ENCODE data around the gene BNIP2. TPM values are rescaled to one million over a fixed set of nuclear protein-coding genes. Genes with fewer than 3 reads are reported as not detected.

Gene BNIP2
- total RNA-seq, 1 experiment from 2014 or later: 53.1 TPM

DNA sequence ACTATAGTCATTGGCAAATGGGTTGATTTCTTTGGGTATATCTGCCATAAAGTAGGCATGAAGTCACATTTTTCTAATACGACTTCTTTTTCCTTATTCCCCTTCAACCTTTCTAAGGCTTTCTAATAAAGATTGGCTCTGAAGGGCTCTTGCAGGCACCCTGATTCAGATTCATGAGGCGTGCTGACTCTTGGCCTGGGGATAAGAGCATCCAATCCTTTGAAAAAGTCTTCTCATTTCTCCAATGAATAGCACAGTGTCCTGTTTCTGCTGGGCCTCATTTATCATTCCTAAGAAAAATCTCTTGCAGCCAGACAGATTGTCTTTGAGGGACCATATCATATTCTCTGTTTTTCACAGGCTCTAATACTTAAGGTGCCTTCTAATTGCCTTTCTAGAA lies 32.3 kb upstream of the BNIP2 start:
- TF ChIP-seq EZH2phosphoT487 (IDR thresholded peaks at IDR 0.05; ENCODE audit: borderline replicate concordance) (no peak), ZFX (IDR thresholded peaks at IDR 0.05) (no peak), YY1 (IDR thresholded peaks at IDR 0.05; ENCODE audit: extremely low read depth, insufficient replicate concordance, low read depth, low read length) (no peak), SRF (IDR thresholded peaks at IDR 0.05; ENCODE audit: low read depth) (no peak), CBX3 (IDR thresholded peaks at IDR 0.05; ENCODE audit: low read depth) (no peak), ZBTB33 (IDR thresholded peaks at IDR 0.05; ENCODE audit: extremely low read depth, insufficient replicate concordance, low read length) (no peak), FOSL1 (IDR thresholded peaks at IDR 0.05; ENCODE audit: low read depth) (no peak), RAD21 (IDR thresholded peaks at IDR 0.05; ENCODE audit: low read depth) (no peak), CTCF (IDR thresholded peaks at IDR 0.05 in 2 of 3, conservative IDR thresholded peaks at IDR 0.05 in 1 of 3; ENCODE audit: borderline replicate concordance in 1 of 3, insufficient read depth in 1 of 3, low read depth in 2 of 3, low read length in 2 of 3) (no peak), ELF1 (IDR thresholded peaks at IDR 0.05; ENCODE audit: borderline replicate concordance, low read depth) (no peak), SIN3A (IDR thresholded peaks at IDR 0.05; ENCODE audit: low read depth) (no peak), EGR1 (IDR thresholded peaks at IDR 0.05; ENCODE audit: low read depth) (no peak), POLR2A (IDR thresholded peaks at IDR 0.05; ENCODE audit: borderline replicate concordance, extremely low read depth, insufficient read depth, insufficient read length) (no peak)
- TF ChIP-seq, protein P1, sequence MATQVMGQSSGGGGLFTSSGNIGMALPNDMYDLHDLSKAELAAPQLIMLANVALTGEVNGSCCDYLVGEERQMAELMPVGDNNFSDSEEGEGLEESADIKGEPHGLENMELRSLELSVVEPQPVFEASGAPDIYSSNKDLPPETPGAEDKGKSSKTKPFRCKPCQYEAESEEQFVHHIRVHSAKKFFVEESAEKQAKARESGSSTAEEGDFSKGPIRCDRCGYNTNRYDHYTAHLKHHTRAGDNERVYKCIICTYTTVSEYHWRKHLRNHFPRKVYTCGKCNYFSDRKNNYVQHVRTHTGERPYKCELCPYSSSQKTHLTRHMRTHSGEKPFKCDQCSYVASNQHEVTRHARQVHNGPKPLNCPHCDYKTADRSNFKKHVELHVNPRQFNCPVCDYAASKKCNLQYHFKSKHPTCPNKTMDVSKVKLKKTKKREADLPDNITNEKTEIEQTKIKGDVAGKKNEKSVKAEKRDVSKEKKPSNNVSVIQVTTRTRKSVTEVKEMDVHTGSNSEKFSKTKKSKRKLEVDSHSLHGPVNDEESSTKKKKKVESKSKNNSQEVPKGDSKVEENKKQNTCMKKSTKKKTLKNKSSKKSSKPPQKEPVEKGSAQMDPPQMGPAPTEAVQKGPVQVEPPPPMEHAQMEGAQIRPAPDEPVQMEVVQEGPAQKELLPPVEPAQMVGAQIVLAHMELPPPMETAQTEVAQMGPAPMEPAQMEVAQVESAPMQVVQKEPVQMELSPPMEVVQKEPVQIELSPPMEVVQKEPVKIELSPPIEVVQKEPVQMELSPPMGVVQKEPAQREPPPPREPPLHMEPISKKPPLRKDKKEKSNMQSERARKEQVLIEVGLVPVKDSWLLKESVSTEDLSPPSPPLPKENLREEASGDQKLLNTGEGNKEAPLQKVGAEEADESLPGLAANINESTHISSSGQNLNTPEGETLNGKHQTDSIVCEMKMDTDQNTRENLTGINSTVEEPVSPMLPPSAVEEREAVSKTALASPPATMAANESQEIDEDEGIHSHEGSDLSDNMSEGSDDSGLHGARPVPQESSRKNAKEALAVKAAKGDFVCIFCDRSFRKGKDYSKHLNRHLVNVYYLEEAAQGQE (IDR thresholded peaks at IDR 0.05; ENCODE audit: low read depth): no peak
- TF ChIP-seq, protein P2, sequence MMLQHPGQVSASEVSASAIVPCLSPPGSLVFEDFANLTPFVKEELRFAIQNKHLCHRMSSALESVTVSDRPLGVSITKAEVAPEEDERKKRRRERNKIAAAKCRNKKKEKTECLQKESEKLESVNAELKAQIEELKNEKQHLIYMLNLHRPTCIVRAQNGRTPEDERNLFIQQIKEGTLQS (IDR thresholded peaks at IDR 0.05): no peak
- H3K79me2 ChIP-seq (ENCODE audit: insufficient read depth, low read length): no peaks in the 10 kb centered on the region
- H3K27ac ChIP-seq (ENCODE audit: low read depth, low read length): no peak overlapping the region
- no peak overlapping the region for H3K9ac ChIP-seq (ENCODE audit: low read length)
- CTCF ChIA-PET: no interaction called here
- no peak overlapping the region for H2AFZ ChIP-seq (ENCODE audit: low read depth, low read length, poor library complexity, severe bottlenecking)
- no peak for ATAC-seq
- POLR2A ChIA-PET: no interaction called here
- DNase-seq (ENCODE audit: low read depth, low spot score): no peak
- BruUV-seq (replicated peaks): no TSS peak
- peaks cover 6 to 7% of the 10 kb centered on the region in 2 experiments; a peak in 3 of 4 replicates for H3K4me1 ChIP-seq (ENCODE audit: control insufficient read depth in 1 of 2, insufficient read depth in 2 of 2, low read length in 2 of 2)
- no peaks in the 10 kb centered on the region for H3K36me3 ChIP-seq (ENCODE audit: control insufficient read depth in 1 of 2, insufficient read depth in 2 of 2, low read length in 2 of 2)
- no peaks in the 10 kb centered on the region for H3K27me3 ChIP-seq (ENCODE audit: insufficient read depth, low read length)
- H3K4me3 ChIP-seq (replicated peaks in 1 of 2; ENCODE audit: low read depth in 1 of 2, low read length in 2 of 2): no peak overlapping the region
- no peaks in the 10 kb centered on the region for H3K9me3 ChIP-seq (ENCODE audit: control insufficient read depth in 1 of 2, insufficient read depth in 1 of 2, low read depth in 1 of 2, low read length in 2 of 2)
- no peaks in the 10 kb centered on the region for H3K9me2 ChIP-seq (ENCODE audit: insufficient read depth)
- no peak overlapping the region for H3K4me2 ChIP-seq (ENCODE audit: low read length)
- no peaks in the 10 kb centered on the region for H4K20me1 ChIP-seq (ENCODE audit: insufficient read depth)
- RAD21 ChIA-PET (ENCODE audit: low non-redundant PET in 1 of 2, low total read pairs in 2 of 2, uncharacterized antibody in 2 of 2, unreplicated experiment in 2 of 2): no interaction called here
- intact Hi-C loops (cut with micrococcal nuclease): loop anchor here (10.0 kb wide), 2 partner anchors 453 to 803 kb away; no protein-coding TSS in a partner anchor

All from HCT116 (cell line).